GM21423 (cell line): ENCODE results near the gene MTFP1.
"Not testable (repeated sequence)": the region's sequence is repeated elsewhere in the genome, so short reads cannot be mapped to it uniquely, and the experiment has no call there.

ENCODE experiments used
- ATAC-seq: cut with Tn5 transposase; IDR thresholded peaks from one replicate; pipeline ENCODE4 v1.9.1; 2021; ENCODE audit warnings: mild to moderate bottlenecking, moderate library complexity; ENCODE audit not compliant: unreplicated experiment

The MTFP1 gene

GRCh38 chr22:30453731-30454510, 28.4 kb downstream of the MTFP1 start:
- no peak for ATAC-seq

DNA sequence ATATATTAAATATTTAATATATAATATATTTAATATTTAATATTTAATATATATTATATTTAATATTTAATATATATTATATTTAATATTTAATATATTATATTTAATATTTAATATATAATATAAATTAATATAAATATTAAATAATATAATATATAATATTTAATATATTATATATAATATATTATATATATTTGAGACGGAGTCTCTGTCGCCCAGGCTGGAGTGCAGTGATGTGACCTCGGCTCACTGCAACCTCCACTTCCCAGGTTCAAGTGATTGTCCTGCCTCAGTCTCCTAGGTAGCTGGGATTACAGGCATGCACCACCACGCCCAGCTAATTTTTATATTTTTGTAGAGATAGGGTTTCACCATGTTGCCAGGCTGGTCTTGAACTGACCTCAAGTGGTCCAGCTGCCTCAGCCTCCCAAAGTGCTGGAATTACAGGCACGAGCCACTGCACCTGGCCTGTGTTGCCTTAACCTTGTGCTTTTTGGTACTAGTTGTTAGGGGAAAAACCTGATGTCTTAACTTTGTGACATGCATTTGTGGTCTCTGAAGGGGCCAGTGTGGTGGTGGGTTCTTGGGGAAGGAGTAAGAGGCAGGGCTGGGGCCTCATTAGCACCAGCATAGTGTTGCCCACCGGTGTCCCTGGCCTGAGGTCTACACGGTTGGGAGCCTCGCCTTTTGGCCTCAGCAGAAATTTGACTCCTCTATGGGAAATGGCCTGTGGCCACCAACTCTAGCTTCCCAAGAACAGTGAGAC, 29.7 kb downstream of the MTFP1 start:
- no peak for ATAC-seq

GRCh38 chr22:30457981-30458380, 32.4 kb downstream of the MTFP1 start:
- no peak for ATAC-seq

DNA sequence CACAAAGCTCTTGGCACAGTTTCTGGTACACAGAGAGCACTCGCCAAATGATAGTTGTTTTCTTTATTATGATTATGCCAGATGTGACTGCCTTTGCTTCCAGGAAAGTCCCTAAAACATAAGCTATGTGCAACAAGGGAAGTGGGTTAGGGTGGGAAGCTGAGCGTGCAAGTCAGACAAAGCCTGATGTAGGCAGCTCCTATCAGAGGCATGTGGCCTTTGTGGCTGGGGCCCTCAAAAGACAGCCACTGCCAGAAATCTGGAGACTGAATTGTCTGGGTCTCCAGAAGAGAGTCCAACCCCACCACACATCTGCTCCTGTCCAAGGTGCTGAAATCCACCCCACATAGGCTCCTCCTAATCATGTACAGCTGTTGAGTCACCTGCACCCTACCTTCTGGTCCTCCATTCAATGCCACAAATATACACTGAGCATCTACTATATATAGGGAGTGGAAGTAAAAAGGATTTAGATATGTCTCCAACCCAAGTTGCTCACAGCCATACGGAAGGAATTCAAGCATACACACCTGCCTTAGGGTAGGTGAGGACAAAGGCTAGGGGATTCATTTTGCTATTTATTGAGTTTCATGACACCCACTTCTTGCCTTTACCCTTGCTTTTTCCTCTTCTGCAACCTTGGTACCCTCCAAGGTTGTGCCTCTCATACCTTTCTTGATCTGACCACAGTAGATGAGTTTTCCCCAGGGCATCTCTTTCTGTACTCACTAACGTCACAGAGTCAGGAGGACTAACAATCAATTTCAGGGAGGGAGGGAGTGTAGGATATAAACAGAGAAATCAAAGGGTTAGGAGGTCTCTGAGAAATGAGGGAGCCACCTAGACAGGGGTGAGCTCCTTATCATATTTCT, 33.8 kb downstream of the MTFP1 start:
- ATAC-seq: no peak

GRCh38 chr22:30460147-30460546, 34.6 kb downstream of the MTFP1 start:
- ATAC-seq: no peak

GRCh38 chr22:30460555-30460954, 35.0 kb downstream of the MTFP1 start:
- not testable (repeated sequence) for ATAC-seq

- ATAC-seq: no peak
Measured at GRCh38 chr22:30469165-30469564, 43.6 kb downstream of the MTFP1 start.

DNA sequence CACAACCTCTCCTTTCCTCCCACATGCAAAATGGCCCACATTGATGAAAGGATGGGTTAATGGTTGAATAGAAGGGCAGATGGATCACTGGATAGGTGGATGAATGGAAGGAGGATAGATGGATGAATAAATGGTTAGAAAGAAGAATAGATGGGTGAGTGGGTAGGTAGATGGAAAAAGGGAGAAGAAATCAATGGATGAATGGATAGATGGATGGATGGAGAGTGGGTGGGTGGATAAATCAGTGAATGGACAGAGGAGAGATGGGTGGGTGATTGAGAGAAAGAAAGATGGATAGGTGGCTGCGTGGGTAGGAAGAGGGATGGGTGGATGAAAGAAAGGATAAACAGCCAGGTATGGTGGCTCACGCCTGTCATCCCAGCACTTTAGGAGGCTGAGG, 45.1 kb downstream of the MTFP1 start:
- no peak for ATAC-seq

- no peak for ATAC-seq
Measured at GRCh38 chr22:30471616-30472318, 46.2 kb downstream of the MTFP1 start, which contains the start of gene SEC14L3. Gene SEC14L3 (minus strand): TSS chr22:30472017. CDS start chr22:30471958, 59 bp downstream.

DNA sequence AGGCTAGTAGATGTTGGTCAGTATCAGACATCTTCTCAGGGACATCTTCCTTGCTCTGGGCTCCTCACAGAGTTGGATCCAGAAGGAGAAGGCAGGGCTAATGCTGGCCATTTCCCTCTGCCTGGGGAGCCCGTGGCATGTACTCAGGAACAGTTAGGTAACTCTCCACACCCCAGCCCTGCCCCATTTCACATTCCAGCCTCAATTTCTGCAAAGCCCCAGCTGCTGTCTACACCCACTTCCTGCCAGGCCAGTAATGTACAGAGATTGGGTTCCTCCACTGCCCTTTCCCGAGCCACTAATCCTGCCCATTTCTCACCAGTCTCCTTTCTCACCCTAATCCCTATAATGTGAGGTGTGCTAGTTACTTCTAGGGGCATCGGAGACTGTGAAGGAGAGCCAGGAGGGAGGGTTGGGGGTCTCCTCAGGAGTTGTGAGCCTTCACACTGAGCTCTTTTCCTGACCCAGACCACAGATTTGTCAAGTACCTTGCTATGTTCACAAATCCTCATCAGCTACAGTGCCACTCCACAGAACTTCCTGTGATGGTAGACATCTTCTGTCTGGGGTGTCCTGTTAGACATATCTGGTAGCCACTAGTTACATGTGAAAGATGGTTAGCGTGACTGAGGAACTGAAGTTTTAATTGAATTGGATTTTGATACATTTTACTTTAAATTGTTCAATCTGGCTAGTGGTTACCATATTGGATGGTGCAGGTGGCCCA, 47.6 kb downstream of the MTFP1 start:
- ATAC-seq: no peak

DNA sequence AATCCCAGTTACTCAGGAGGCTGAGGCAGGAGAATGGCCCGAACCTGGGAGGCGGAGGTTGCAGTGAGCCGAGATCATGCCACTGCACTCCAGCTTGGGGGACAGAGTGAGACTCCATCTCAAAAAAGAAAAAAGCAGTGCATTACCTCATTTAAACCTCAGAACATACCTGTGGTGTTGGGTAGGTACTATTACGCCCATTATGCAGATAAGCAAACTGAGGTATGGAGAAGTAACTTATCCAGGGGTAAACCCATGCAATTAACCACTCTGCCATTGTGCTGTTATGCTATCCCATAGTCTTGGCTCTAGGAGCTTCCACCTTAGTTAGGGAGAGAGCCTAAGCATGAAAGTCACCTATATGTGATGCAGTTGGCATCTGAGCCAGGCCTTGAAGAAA, 48.6 kb downstream of the MTFP1 start:
- no peak for ATAC-seq

DNA sequence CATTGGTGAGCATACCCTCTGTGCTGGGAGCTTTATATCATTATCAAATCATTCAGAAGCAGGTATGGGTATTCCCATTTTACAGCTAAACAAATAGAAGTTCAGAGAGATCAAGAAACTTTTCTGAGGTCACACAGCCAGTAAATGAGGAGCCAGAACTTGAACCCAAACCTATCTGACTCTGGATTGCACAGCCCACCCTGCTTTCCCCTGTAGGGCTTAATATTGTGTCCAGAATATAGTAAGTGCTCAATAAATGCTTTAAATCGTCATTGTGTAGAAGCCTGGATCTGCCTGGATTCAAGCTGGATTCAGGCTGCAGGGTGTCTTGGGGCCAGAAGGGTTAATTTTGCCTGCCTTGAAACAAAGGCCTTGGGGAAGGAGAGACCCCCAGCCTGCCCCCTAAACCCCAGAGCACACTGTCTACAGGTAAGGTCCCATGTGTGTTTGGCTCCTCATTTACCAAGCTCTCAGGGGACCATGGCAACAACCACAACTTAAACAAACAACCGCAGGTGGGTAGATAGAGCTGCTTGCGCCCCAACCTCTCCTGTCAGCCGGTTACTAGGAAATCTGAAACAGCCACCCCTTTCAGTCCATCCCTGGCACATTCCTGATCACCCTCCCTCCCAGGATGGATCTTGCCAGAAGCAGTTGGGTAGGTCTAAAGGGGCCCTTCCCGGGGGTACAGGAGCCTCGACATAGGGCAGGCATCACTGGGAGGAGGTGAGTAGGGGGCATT, 49.3 kb downstream of the MTFP1 start:
- no peak for ATAC-seq
